K562 (cell line): ENCODE measurements around the gene GPR3. TPM values are rescaled to one million over a fixed set of nuclear protein-coding genes. Genes with fewer than 3 reads are reported as not detected.
A peak's percentile ranks its signal among the peaks of the same experiment; 100 is the strongest.

ENCODE experiments used
- CBX1 ChIP-seq: sonication (generic); IDR thresholded peaks from 2 replicates; pipeline ENCODE4 v1.6.1; 2016; ENCODE audit warnings: antibody characterized with exemption, low read depth, mild to moderate bottlenecking
- EGR1 ChIP-seq: fragments of 450-650 bp; conservative IDR thresholded peaks from 2 replicates; pipeline ENCODE4 v1.6.1; 2017; ENCODE audit warnings: mild to moderate bottlenecking
- HNRNPL ChIP-seq: fragments of 200-400 bp; formaldehyde crosslinking; IDR thresholded peaks from 2 replicates; pipeline ENCODE4 v1.6.1; 2017; ENCODE audit warnings: low read depth, mild to moderate bottlenecking, low read length
- MECOM ChIP-seq: fragments of 250-450 bp; sonication (Bioruptor Pico); IDR thresholded peaks from 2 replicates; pipeline ENCODE4 v1.8.0; 2022; ENCODE audit warnings: inconsistent platforms
- MTA1 ChIP-seq: fragments of 450-650 bp; IDR thresholded peaks from 2 replicates; pipeline ENCODE4 v1.6.1; 2017; ENCODE audit warnings: borderline replicate concordance
- NCOR1 ChIP-seq: fragments of 450-650 bp; IDR thresholded peaks from 2 replicates; pipeline ENCODE4 v1.6.1; 2016; ENCODE audit warnings: mild to moderate bottlenecking, moderate library complexity
- POLR2G ChIP-seq: fragments of 200-400 bp; formaldehyde crosslinking; IDR thresholded peaks from 2 replicates; pipeline ENCODE4 v1.6.1; 2017; ENCODE audit warnings: low read depth, mild to moderate bottlenecking, antibody characterized with exemption, low read length, moderate library complexity
- RBM34 ChIP-seq: fragments of 200-400 bp; formaldehyde crosslinking; IDR thresholded peaks from 2 replicates; pipeline ENCODE4 v1.6.1; 2018; ENCODE audit warnings: low read length, borderline replicate concordance; ENCODE audit not compliant: insufficient read depth
- RUNX1 ChIP-seq: sonication (generic); IDR thresholded peaks from 2 replicates; pipeline ENCODE4 v1.6.1; 2016; ENCODE audit warnings: antibody characterized with exemption, low read depth
- SAFB ChIP-seq: fragments of 200-400 bp; formaldehyde crosslinking; IDR thresholded peaks from 2 replicates; pipeline ENCODE4 v1.6.1; 2017; ENCODE audit warnings: low read depth, low read length, borderline replicate concordance
- SIRT6 ChIP-seq: IDR thresholded peaks from one replicate; pipeline ENCODE4 v1.6.1; 2012; ENCODE audit warnings: low read depth, mild to moderate bottlenecking, control low read depth, inconsistent platforms, low read length, moderate library complexity
- SMAD4 ChIP-seq: fragments of 250-450 bp; sonication (Bioruptor Pico); conservative IDR thresholded peaks from 2 replicates; pipeline ENCODE4 v1.8.0; 2021; ENCODE audit warnings: inconsistent platforms, mild to moderate bottlenecking, moderate library complexity
- TBL1XR1 ChIP-seq, 2 experiments: IDR thresholded peaks; 2 replicates each; pipeline ENCODE4 v1.6.1; 2012; ENCODE audit warnings: improper control_type of control experiment in 2 of 2, low read length in 2 of 2, mild to moderate bottlenecking in 1 of 2
- TCF7 ChIP-seq: sonication (generic); IDR thresholded peaks from 2 replicates; pipeline ENCODE4 v1.6.1; 2016; ENCODE audit warnings: antibody characterized with exemption, borderline replicate concordance
- ZBTB7A ChIP-seq: IDR thresholded peaks from 2 replicates; pipeline ENCODE4 v1.6.1; 2011; ENCODE audit warnings: low read depth, mild to moderate bottlenecking, low read length, moderate library complexity, borderline replicate concordance; ENCODE audit not compliant: control insufficient read depth
- ZNF41 ChIP-seq: fragments of 250-450 bp; sonication (Bioruptor Pico); conservative IDR thresholded peaks from 2 replicates; pipeline ENCODE4 v1.4.0; 2020; ENCODE audit warnings: mild to moderate bottlenecking
- polyA plus RNA-seq, 8 experiments: library from polyadenylated mRNA; depleted of rRNA in 4 of 8; stranded (reverse) in 5 of 8; unstranded in 3 of 8; fragments of >200 nt; fragmentation: Nextera tagmentation in 2 of 8; fragmentation: Illumina TruSeq in 1 of 8; extraction: Ambion mirVana in 2 of 8; extraction: Trizol in 1 of 8; gene quantifications; 2 replicates each; pipeline versions ENCODE4 v1.2.1 to v1.2.3, GENCODE V29; 2011 to 2014; ENCODE audit warnings: inconsistent platforms in 1 of 8, missing spikeins in 1 of 8
- total RNA-seq, 7 experiments: library from RNA; depleted of rRNA in 6 of 7; stranded (reverse); fragments of >200 nt in 6 of 7; fragmentation: Illumina TruSeq in 2 of 7; extraction: Trizol in 2 of 7; gene quantifications; 2 replicates each; pipeline versions ENCODE4 v1.2.1 to v1.2.3, GENCODE V29; 2011 to 2021; ENCODE audit warnings: low replicate concordance in 1 of 7
- TF ChIP-seq, protein P1 (sequence below): fragments of 250-450 bp; sonication (Bioruptor Pico); IDR thresholded peaks from 2 replicates; pipeline ENCODE4 v1.4.0; 2020; ENCODE audit warnings: mild to moderate bottlenecking, moderate library complexity, borderline replicate concordance
- TF ChIP-seq, protein P2 (sequence below), 2 experiments: fragments of 450-650 bp; IDR thresholded peaks; 2 replicates each; pipeline ENCODE4 v1.6.1; 2016
- TF ChIP-seq, protein P3 (sequence below): fragments of 200-800 bp; sonication (Bioruptor generic); IDR thresholded peaks from 2 replicates; pipeline ENCODE4 v1.6.1; 2016; ENCODE audit warnings: missing genetic modification characterization, missing compliant biosample characterization

The GPR3 gene
- total and polyA plus RNA-seq, 9 of the 15 experiments (the other 6 are each of a cell fraction or from before 2014, with no cell fraction given) = 0.24 to 11.5 (median 3.7) TPM

DNA sequence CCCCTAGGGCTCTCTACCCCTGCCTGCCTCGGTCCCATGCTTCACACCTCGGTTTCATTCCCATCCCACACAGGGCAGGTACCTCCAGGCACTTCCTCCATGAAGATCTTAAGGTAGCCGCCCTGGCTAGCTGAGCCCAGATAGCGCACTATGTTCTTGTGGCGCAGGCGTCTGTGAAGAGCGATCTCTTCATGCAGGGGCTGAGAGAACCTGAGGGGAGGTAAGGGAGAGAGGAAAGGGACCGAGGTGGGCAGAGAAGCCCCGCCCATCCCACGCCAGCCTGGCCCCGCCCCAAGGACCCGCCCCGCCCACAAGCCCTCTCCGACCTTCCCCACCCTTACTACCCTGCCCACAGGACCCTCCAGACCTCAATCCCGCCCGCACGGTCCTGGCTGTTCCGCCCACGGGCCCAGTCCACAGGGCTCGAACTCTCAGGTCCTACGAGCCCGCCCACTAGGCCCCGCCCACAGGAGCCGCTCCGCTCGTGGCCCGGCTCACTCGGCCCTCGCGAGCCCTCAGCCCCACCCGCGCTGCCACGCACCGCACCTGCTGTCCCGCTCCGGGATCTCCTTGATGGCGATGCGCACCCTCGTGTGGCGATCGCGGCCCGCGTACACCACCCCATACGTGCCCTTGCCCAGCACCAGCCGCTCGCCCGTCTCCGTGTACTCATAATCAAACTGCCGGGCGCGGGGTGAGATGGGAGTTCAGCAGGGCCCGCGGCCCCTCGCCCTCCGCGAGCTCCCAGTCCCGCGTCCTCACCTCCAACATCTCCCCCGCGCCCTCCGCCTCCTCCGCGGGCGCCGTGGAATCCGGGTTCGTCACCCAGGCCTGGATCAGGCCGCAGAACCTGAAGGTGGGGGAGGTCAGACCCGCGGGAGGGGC lies 32.0 kb upstream of the GPR3 start (continued):
- TF ChIP-seq, protein P1, sequence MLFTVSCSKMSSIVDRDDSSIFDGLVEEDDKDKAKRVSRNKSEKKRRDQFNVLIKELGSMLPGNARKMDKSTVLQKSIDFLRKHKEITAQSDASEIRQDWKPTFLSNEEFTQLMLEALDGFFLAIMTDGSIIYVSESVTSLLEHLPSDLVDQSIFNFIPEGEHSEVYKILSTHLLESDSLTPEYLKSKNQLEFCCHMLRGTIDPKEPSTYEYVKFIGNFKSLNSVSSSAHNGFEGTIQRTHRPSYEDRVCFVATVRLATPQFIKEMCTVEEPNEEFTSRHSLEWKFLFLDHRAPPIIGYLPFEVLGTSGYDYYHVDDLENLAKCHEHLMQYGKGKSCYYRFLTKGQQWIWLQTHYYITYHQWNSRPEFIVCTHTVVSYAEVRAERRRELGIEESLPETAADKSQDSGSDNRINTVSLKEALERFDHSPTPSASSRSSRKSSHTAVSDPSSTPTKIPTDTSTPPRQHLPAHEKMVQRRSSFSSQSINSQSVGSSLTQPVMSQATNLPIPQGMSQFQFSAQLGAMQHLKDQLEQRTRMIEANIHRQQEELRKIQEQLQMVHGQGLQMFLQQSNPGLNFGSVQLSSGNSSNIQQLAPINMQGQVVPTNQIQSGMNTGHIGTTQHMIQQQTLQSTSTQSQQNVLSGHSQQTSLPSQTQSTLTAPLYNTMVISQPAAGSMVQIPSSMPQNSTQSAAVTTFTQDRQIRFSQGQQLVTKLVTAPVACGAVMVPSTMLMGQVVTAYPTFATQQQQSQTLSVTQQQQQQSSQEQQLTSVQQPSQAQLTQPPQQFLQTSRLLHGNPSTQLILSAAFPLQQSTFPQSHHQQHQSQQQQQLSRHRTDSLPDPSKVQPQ (CRISPR knock-in tag) = no peak
- TF ChIP-seq EGR1 (peak; percentile 38; the same call in 1 of the 2 replicates), TBL1XR1 (IDR thresholded peaks at IDR 0.05; ENCODE audit: low read length in 2 of 2) (no peak), NCOR1 (no peak), SMAD4 (CRISPR knock-in tag) (no peak), RUNX1 (no peak), HNRNPL (peak; percentile 80), MECOM (no peak), ZBTB7A (peak; percentile 25; the same call in 1 of the 2 replicates), CBX1 (no peak), RBM34 (no peak), MTA1 (no peak), SIRT6 (no peak), ZNF41 (no peak), POLR2G (peak; percentile 53), SAFB (peak; percentile 88), TCF7 (no peak)
- TF ChIP-seq, protein P2, sequence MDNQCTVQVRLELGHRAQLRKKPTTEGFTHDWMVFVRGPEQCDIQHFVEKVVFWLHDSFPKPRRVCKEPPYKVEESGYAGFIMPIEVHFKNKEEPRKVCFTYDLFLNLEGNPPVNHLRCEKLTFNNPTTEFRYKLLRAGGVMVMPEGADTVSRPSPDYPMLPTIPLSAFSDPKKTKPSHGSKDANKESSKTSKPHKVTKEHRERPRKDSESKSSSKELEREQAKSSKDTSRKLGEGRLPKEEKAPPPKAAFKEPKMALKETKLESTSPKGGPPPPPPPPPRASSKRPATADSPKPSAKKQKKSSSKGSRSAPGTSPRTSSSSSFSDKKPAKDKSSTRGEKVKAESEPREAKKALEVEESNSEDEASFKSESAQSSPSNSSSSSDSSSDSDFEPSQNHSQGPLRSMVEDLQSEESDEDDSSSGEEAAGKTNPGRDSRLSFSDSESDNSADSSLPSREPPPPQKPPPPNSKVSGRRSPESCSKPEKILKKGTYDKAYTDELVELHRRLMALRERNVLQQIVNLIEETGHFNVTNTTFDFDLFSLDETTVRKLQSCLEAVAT (IDR thresholded peaks at IDR 0.05) = no peak
- TF ChIP-seq, protein P3, sequence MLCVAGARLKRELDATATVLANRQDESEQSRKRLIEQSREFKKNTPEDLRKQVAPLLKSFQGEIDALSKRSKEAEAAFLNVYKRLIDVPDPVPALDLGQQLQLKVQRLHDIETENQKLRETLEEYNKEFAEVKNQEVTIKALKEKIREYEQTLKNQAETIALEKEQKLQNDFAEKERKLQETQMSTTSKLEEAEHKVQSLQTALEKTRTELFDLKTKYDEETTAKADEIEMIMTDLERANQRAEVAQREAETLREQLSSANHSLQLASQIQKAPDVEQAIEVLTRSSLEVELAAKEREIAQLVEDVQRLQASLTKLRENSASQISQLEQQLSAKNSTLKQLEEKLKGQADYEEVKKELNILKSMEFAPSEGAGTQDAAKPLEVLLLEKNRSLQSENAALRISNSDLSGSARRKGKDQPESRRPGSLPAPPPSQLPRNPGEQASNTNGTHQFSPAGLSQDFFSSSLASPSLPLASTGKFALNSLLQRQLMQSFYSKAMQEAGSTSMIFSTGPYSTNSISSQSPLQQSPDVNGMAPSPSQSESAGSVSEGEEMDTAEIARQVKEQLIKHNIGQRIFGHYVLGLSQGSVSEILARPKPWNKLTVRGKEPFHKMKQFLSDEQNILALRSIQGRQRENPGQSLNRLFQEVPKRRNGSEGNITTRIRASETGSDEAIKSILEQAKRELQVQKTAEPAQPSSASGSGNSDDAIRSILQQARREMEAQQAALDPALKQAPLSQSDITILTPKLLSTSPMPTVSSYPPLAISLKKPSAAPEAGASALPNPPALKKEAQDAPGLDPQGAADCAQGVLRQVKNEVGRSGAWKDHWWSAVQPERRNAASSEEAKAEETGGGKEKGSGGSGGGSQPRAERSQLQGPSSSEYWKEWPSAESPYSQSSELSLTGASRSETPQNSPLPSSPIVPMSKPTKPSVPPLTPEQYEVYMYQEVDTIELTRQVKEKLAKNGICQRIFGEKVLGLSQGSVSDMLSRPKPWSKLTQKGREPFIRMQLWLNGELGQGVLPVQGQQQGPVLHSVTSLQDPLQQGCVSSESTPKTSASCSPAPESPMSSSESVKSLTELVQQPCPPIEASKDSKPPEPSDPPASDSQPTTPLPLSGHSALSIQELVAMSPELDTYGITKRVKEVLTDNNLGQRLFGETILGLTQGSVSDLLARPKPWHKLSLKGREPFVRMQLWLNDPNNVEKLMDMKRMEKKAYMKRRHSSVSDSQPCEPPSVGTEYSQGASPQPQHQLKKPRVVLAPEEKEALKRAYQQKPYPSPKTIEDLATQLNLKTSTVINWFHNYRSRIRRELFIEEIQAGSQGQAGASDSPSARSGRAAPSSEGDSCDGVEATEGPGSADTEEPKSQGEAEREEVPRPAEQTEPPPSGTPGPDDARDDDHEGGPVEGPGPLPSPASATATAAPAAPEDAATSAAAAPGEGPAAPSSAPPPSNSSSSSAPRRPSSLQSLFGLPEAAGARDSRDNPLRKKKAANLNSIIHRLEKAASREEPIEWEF (CRISPR knock-in tag) = no peak
